LHCN-M2 (cell line): Measurements from ENCODE around the gene TAS2R60. TPM values are rescaled to one million over a fixed set of nuclear protein-coding genes. Genes with fewer than 3 reads are reported as not detected.
"Not testable (repeated sequence)": the region's sequence is repeated elsewhere in the genome, so short reads cannot be mapped to it uniquely, and the experiment has no call there.

Experiments
- DNase-seq: peaks from one replicate; pipeline ENCODE4 v3.0.0-alpha.2; 2012; ENCODE audit warnings: low read depth
- total RNA-seq: library from RNA; depleted of rRNA; stranded (reverse); fragments of >200 nt; gene quantifications from 2 replicates; pipeline ENCODE4 v1.2.3, GENCODE V29; 2014

Gene TAS2R60
- total RNA-seq, 1 experiment from 2014 or later = not detected

GRCh38 chr7:143410521-143411004 lies 32.7 kb upstream of the TAS2R60 start:
- DNase-seq = no peak

DNA sequence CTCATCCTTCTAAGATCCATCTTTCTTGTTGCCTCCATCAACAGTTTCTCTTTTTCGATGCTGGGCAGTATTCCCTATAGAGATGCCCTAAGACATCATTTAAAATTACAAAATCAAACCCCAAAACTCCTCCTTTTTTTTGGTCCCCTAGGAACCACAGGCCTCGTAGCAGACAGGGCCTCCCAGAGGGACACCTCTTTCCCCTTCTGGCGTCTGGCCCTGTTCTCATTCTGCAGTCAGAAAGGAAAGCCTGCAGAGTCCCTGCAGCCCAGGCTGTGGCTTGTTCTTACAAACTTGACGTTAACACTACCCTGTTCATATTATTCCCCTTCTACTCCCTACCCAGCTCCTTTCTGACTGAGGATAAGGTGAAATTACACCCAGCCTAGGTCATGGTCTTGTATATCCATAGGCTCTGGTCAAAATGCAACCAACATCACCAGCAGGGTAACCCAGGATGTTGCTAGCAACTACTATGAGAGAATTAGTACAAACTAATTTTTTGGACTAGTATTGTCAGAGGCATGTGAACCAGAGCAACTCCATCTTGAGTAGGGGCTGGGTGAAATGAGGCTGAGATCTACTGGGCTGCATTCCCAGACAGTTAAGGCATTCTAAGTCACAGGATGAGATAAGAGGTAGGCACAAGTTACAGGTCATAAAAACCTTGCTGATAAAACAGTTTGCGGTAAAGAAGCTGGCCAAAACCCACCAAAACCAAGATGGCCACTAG lies 31.1 kb upstream of the TAS2R60 start:
- DNase-seq = no peak

- no peak for DNase-seq
Measured at GRCh38 chr7:143413123-143413522, 30.1 kb upstream of the TAS2R60 start.

DNA sequence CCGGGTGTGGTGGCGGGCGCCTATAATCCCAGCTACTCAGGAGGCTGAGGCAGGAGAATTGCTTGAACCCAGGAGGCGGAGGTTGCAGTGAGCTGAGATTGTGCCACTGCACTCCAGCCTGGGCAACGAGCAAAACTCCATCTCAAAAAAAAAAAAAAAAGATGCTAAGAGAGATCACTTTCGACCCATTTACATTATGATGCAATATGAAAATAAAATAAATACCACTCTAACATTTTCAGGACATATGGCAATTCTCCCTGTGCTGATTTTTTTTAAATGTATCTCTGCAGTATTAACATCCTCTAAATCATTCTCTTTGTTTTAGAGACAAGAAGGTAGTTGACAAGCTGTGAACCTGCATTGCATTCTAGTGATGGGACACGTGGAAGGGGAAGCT lies 28.0 kb upstream of the TAS2R60 start:
- not testable (repeated sequence) for DNase-seq

- peak; percentile 50 for DNase-seq
Measured at GRCh38 chr7:143415742-143416397, 27.4 kb upstream of the TAS2R60 start.

DNA sequence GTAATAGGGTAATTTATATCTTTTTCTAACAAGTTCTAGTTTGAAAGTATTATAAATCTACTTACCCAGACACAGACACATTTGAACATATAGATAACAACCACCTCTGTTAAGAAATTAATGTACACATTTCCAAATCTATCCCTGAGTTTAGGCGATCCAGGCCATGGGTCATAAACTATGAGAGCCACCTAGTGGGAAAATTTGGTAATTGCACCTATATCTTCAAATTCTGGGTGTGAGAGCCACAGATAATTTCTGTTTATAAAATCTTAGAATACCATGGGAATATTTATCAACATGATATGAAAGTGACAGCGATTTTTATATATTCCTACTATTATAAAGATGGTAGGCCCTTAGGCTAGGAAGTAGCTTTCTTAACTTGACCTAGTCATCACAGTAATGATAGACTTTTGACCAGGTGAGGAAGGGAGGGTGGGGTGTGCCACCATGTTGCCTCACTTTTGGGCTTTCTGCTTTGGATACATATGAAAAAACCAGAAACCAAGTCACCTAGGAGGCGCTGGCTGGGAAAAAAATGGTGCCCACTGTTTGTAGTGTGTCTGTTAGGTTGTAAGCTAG lies 26.6 kb upstream of the TAS2R60 start:
- DNase-seq = peak; percentile 55

GRCh38 chr7:143417734-143418383 lies 25.4 kb upstream of the TAS2R60 start:
- no peak for DNase-seq

- DNase-seq = no peak
Measured at GRCh38 chr7:143418681-143419458, 24.4 kb upstream of the TAS2R60 start.

GRCh38 chr7:143419880-143420279 lies 23.4 kb upstream of the TAS2R60 start:
- no peak for DNase-seq

DNA sequence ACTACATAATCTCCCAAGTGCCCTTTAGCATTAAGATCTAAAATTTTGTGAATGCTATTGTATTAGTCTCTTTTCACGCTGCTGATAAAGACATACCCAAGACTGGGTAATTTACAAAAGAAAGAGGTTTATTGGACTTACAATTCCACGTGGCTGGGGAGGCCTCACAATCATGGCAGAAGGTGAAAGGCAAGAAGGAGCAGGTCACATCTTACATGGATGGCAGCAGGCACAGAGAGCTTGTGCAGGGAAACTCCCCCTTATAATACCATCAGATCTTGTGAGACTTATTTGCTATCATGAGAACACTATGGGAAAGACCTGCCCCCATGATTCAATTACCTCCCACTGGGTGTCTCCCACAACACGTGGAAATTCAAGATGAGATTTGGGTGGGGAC lies 22.6 kb upstream of the TAS2R60 start:
- not testable (repeated sequence) for DNase-seq

- DNase-seq = peak; percentile 78
Measured at GRCh38 chr7:143422033-143422432, 21.2 kb upstream of the TAS2R60 start.

DNA sequence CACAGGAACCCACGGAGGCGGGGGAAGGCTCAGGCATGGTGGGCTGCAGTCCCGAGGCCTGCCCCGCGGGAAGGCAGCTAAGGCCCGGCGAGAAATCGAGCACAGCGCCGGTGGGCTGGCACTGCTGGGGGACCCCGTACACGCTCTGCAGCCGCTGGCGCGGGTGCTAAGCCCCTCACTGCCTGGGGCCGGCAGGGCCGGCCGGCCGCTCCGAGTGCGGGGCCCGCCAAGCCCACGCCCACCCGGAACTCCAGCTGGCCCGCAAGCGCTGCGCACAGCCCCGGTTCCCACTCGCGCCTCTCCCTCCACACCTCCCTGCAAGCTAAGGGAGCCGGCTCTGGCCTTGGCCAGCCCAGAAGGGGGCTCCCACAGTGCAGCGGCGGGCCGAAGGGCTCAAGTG lies 18.8 kb upstream of the TAS2R60 start:
- DNase-seq = not testable (repeated sequence)

- no peak for DNase-seq
Measured at GRCh38 chr7:143426479-143427142, 16.6 kb upstream of the TAS2R60 start.

- DNase-seq = no peak
Measured at GRCh38 chr7:143429770-143430698, 13.2 kb upstream of the TAS2R60 start.

- DNase-seq = no peak
Measured at GRCh38 chr7:143431109-143431508, 12.1 kb upstream of the TAS2R60 start.

DNA sequence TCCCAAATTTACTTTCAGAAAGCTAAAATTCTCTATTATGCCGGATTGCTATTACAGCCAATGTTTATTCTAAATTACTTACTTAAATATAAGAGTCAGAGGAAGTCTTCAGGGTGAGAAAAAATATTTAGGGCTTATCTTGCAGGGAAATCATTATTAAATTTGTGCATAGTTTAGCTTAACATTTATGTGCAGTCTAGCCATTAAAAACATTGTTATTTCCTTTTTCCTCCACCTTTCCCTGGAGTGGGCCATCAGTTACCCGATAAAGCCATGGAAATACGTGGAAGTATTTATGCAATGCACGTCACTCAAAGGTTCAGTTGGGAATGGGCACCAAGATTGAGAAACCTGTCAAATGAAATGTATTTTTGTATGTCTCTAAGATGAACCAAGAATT lies 9.5 kb upstream of the TAS2R60 start:
- DNase-seq = no peak

DNA sequence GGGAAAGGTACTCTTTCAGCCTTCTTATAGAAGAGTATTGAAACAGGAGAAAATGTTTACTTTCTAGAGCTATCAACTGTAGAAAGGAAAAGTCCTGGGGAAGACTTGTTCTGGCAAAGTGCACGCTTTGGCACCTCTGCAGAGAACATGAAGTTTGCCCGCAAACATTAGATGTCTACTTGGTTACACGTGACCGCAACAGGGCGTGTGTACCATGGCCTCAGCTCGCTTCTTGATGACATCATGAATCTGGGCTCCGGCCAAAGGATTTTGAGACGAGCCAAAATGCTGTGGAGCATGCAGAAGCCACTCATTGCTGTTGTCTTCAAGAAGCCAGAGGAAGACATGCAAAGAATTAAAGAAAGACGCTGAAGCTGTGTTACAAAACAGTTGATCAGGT lies 8.6 kb upstream of the TAS2R60 start:
- peak; percentile 77 for DNase-seq

DNA sequence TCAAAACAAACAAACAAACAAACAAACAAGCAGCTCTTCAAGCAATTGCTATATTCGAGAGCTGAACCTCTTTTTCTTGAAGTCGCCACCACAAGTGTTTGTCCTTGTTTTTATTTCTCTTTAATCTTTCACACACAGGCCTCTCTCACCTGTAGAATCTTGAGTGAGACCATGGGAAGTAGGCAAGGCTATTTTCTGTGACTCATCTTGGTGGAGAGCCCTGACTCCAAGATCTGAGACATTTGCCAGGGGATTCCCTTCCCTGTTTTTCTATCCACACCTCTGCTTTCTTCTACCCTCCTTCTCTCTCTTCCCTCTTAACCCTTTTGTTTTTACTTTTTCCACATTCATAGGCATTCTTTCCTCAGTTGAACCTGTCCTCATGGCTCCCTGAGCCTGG lies 8.0 kb upstream of the TAS2R60 start:
- DNase-seq = no peak

GRCh38 chr7:143436325-143436946 lies 6.8 kb upstream of the TAS2R60 start:
- no peak for DNase-seq
